Middle frontal gyrus (tissue), 1 donor: ENCODE measurements around the gene AGO4.
"Not testable (repeated sequence)": the region's sequence is repeated elsewhere in the genome, so short reads cannot be mapped to it uniquely, and the experiment has no call there.

Source experiments
- DNase-seq: peaks from one replicate; pipeline ENCODE4 v3.0.0-alpha.2; 2015; ENCODE audit warnings: low spot score; ENCODE audit errors: extremely low spot score

Gene AGO4

DNA sequence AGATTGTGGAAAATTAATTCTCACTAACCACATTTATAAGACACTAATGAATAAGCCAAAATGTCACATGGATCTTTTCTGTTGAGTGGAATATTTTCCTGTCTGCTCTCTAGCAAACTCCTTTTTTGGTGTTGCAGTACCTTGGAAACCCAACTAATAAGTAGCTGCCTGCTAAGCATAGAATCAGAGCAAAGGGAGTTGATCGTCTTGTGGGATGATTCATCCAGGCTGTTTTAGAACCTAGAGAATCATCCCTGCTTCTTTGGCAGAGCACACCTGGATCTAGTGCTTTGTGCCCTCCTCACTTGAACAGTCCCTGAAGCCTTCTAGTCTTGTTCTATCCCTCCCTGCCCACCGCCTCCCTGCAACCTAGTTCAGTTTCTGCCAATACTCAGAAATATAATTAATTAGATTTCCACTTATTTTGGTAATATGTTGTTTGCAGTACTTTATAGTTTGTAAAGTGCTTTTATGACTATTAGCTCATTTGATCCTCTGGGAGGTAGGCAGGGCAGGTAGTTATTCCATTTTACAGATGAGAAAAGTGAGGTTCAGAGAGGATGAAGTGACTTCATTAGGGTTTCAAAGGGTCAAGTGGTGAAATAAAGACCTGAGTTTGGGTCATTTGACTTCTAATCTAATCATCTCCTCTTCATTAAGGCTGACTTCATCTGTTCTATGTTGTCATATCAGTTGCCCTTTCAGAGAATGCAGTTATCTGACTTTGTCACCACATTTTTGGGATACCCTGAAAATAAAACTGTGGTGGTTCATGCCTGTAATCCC lies 2.5 kb downstream of the AGO4 start:
- no peak for DNase-seq

DNA sequence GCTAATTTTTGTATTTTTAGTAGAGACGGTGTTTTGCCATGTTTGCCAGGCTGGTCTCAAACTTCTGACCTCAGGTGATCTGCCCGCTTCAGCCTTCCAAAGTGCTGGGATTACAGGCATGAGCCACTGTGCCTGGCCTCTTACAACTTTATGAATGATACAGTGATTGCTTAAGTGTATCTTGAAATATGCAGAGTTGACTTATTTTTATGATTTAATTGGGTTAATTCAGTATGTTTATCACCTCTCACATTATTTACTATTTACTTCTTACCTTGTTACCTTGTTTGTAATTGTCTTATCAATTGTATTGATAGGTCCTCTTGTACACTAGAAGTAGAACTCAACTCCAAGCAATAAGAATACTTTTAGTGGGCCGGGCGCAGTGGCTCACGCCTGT lies 4.9 kb downstream of the AGO4 start:
- DNase-seq, result not testable (repeated sequence)

DNA sequence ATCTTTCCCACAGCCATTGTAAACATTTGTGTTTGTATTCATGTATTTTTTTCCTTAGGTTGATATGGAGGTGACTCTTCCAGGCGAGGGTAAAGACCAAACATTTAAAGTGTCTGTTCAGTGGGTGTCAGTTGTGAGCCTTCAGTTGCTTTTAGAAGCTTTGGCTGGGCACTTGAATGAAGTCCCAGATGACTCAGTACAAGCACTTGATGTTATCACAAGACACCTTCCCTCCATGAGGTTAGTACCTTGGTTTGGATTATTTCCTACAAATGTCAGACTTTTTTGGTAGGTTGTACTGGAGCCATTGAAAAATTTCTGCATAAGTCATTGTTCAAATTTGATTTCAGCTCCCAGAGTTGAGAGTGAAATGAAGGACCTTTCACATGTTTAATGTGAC lies 17.4 kb downstream of the AGO4 start:
- DNase-seq, result no peak

DNA sequence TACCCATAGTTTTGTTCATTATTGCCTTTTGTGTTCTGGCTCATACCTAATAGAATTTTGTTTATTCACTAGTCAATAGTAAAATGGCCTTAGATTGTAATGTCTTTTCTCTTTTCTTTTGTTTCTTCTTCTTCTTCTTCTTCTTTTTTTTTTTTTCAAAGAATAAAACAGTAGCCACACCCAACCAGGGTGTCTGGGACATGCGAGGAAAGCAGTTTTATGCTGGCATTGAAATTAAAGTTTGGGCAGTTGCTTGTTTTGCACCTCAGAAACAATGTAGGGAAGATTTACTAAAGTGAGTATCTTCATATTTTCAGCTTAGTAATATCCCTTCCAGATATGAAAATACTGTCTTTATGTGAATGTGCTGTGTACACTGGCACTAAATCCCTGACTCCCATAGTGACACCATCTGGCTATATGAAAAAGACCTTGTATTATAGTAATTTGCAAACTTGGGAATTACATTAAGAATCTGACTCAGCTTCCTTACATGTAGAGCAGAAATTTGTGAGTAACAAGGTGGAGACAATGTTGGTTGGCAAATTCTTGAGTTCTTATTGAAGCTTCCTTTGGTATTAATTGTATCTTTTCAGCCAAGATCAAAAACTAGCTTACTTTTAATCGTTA lies 24.6 kb downstream of the AGO4 start:
- no peak for DNase-seq

DNA sequence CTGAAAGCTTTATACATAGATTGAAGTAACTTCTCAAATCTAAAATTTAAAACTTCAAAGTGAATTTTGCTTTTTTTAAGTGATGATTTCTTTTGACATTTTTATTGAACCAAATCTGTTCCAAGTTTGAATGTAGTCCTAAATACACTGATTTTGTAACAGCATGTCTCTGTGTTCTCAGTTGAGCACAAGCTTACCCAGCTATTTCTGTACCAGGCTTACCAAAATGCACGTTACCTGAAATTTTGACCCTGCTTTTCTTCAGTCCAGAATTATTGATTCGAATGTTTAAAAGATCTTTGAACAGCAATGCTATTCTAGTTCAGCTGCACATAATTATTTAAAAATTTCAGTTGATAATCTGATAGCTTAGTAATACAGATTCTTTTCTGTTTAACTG lies 25.6 kb downstream of the AGO4 start:
- no peak for DNase-seq

DNA sequence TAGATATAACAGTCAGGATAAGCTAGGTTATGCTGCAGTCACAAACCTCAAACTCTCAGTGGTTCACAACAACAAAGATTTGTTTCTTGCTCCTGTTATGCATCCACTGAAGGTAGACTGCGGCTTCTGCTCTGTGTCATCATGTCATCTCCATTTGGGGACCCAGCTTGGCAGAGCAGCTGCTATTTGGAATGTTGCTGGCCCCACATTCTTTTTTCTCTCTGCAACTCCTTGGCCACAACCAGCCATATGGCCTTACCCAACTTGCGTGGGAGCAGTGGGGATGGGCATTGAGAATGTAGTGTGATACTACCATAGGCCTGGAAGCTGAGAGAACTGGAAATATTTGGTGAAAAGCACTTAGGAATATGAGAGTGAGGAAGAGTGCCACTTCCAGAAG lies 26.4 kb downstream of the AGO4 start:
- no peak for DNase-seq

DNA sequence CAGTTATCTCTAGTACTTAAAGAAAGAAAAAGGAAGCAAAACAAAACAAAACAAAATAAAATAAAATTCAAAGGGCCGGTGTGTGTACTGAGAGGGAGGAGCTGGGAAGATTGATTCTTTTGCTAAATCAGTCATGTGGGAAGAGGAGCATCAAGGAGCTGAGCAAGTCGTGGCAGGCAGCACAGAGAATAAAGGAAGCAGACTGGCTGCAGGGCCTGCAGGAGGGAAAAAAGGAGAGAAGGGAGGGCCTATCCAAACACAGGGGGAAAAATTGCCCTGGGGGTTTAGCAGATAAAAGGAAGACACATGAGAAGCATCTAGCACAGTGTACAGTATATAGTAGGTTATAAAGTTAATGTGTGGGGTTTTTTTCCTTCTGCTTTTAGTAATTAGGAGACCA lies 27.6 kb downstream of the AGO4 start:
- no peak for DNase-seq

DNA sequence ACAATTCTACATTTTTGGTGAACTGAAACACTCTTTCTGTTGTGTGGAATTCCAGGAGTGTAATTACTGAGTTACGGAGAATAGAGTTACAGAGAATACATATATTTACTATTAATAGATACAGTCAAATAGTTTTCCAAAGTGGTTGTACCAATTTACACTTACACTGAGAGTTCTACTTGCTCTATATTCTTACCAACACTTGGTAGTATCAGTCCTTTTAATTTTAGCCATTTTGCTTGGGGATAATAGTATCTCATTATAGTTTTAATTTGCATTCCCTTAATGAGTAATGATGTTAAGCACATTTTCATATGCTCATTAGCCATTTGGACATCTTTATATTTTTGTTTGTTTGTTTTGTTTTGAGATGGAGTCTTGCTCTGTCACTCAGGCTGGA lies 28.9 kb downstream of the AGO4 start:
- no peak for DNase-seq

DNA sequence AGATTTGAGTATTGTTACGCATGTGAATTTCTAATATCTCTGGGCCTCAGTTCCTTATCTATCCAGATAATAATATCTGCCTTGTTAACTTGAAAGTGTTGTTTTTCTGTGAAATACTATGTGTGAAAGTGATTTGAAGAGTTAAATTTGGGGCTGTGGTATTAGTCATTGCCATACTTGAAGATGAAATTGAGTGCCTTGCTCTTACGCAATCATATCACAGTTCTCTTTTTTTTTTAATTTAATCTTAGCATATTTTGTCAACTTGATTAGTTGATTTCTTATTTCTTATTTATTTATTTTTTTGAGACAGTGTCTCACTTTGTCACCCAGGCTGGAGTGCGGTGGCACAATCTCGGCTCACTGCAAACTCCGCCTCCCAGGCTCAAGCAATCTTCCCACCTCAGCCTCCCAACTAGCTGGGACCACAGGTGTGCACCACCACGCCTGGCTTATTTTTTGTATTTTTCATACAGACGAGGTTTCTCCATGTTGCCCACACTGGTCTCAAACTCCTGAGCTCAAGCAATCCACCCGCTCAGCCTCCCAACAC lies 31.0 kb downstream of the AGO4 start:
- no peak for DNase-seq

DNA sequence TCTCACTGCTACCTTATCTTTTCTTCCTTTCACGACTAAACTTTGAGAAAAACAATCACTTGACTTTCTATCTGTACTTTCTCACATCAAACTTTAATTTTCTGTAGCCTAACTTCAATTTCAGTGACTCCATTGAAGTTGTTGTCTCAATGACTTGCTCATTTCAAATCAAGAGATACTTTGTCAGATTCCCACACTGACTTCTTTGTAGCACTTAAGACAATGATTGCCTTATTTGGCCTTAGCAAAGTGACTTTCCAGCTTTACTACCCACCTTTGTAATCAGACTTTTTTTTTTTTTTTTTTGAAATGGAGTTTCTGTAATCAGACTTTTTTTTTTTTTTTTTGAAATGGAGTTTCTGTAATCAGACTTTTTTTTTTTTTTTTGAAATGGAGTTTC lies 37.0 kb downstream of the AGO4 start:
- no peak for DNase-seq

DNA sequence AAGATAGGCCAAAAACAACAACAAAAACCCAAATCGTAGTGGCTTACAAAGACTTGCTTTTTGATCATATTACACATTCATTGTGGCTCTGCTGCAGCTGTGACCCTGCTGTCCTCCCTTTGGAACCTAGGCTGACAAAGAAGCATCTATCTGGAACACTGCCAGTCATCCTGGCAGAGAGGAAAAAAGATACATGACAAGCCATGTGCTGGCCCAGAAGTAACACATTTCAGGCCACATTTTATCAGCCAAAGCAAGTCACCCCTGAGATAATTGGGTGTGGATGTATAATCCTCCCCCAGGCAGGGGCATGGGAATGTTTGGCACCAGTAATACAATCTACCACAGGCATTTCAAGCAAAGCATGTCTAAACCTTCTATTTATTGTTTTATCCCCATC lies 38.0 kb downstream of the AGO4 start:
- no peak for DNase-seq

DNA sequence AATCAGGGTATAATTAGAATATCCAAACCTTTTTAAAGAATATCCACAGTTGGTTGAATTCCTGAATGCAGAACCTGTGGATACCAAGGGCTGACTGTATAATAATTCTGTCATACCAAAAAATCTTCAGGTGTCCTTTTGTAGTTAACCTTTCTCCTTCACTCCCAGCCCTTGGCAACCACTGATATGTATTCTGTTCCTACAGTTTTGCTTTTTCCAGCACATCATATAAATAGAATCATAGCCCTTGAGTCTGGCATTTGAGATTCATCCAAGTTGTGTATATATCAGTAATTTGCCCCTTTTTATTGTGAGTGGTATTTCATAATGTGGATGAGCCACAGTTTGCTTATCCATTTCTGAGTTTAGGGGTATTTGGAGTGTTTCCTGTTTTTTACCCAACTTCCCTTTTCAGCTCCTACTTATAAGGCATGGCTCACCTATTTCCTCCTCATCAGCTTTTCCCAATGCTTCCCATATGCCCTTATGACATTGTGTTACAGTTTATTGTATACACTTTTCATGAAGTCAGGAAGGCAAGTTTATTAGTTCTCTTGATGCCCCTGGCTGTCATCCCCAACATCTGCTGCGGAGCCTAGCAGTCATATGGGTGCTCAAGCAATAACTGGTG lies 40.2 kb downstream of the AGO4 start:
- no peak for DNase-seq

DNA sequence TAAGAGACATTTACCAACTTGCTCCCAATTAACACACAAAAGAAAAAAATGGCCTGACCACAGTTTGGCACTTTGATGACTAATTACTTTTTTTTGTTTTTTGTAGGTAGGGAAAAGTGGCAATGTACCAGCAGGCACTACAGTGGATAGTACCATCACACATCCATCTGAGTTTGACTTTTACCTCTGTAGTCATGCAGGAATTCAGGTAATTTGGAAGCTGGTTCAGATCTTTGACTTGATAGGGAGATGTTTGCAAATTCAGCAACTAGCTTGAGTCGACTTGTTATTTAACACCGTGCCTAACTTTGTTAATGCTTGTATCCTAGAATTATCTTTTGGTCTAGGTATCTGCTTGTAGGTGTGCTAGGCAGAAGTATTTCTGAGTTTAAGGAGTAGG lies 42.2 kb downstream of the AGO4 start:
- no peak for DNase-seq

DNA sequence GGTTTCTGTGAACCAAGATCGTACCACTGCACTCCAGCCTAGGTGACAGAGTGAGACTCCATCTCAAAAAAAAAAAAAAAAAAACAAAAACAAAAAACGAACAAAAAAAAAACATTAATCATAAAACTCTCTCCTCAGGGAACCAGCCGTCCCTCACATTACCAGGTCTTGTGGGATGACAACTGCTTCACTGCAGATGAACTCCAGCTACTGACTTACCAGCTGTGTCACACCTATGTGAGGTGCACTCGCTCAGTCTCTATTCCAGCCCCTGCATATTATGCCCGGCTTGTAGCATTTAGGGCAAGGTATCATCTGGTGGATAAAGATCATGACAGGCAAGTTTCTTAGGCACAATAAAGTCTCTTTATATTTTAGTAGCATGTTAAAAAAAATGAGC lies 42.9 kb downstream of the AGO4 start:
- no peak for DNase-seq

DNA sequence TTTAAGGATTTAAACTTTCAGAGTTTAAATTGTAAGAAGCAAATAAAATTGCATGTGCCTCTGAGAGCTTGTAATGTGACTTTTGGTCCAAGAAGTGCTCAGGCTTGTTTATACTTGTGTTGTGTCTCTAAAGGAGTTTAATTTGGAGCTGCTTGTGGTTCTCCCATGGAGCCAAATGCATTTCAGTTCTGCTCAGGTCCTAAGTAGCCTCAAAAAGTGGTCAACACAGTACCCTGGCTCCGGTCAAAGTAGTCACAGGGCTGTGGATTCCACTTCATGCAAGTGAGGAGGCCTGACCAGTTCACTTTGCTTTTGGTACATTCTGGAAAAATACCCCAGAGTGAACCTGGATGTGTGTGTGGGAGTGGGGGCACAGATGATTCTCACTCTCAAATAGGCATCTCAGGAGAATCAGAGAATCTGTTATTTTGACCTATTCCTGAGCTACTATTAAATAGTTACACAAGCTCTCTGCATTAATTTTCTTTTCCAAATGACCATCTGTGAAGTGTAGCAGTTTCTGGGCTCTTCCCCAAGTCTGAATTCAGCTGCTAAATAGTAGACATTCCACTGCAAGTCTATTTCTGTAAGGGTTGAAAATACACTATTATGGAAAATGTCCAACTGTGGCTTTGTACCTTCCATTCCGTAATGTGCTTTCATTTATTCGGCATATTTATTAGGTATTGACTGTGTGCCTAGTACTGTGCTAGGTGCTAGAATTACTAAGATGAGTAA lies 43.5 kb downstream of the AGO4 start:
- DNase-seq, result peak; percentile 62

DNA sequence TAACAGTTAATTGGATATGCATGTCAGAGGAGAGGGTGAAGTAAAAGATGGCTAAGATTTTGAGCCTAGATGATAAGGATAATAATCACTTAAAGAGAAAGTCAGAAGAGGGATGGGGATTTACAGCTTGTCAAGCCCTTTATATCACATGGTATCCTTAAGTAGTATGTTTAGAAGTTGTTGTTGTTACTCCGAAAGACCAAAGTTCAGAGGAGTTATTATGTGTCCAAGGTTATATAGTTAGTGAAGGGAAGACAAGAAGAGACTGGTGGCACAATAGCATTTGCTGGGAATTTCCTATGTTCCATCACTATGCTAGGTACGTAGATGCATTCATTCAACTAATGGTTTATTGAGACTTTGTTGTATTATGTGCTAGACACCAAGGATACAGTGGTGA lies 44.4 kb downstream of the AGO4 start:
- DNase-seq, result no peak

DNA sequence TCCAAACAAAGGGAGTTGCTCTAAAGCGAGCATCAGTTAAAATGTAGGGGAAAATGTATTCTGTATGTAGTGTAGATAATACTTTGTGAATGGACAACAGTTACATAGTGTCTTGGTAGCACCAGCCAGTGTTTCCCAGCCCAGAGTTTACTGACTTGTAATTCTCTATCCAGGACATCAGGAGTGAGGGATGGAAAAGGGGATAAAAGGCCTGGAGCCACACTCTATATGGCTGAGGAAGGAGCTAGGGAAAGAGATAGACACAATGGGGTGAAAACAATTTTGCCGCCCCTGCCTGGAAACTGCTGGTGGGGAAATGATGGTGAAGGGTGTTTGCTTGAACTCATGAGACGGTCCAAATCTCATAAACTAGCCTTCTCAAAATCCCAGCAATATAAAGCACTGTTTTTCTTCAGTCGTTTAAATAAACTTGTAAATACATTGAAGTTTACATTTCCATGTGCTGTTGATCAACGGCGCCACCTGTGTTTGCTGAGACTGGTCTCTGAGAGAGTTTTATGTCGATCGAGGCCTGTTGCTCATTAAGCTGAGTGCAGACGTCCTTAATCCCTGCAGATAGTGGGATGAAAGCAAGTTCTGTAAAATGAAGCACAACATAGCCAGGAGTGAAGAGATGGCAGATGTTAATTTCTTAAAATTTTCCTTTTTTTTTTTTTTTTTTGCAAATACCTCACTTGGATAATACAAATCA lies 47.3 kb downstream of the AGO4 start:
- no peak for DNase-seq

DNA sequence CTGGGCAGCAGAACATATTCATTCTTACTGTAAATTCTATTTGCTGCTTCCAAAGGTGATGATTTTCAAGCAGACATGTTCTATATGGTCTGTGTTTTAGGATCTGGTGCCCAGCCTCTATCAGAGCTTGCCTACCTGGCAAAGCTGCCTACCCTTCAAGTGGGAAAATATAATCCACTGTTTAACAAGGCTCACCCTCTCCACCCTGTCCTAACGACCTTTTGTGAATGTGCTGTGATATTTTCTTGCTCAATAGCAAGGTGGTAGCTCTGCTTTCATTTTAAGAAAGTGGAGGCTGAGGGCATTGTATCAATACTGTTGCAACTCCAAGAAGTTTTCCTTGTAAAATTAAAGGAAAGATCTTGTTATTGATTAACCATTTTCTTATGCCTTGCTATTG lies 49.1 kb downstream of the AGO4 start:
- DNase-seq, result no peak

DNA sequence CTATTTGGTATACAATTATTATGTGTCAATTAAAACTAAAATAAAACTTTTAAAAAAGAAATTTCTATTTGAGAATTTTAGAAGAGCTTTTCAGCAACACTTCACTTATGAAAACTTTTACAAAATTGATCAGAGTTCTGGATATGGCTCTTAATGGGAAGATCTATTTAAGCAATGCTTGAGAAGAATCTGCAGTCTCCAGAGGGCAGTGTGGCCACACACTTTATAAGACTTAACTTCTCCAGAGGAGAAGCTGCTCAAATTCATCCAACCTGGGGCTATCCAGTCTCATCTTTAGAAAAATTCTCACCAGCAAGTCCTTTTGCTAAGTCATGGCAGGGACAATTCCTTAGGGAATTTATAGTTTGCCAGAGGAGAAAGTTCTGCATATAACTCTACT lies 50.0 kb downstream of the AGO4 start:
- DNase-seq, result no peak

DNA sequence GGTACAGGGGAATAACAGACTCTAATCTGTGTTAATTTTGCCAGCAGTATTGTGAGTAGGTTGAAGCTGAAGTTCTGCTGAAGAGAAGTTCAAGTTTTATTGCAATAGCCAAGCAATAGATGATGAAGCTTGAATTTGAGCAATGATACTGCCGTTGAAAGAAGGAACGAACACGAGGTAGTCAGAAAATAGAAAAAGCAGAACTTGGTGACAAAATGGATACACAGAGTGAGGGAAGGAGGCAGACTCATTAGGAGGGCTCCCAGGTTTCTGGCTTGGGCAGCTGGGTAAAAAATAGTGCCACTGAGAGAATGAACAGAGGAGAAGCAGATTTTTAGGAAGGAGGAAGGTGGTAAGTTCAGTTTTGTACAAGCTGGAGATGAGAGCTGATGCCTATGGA lies 52.9 kb downstream of the AGO4 start:
- DNase-seq, result no peak

DNA sequence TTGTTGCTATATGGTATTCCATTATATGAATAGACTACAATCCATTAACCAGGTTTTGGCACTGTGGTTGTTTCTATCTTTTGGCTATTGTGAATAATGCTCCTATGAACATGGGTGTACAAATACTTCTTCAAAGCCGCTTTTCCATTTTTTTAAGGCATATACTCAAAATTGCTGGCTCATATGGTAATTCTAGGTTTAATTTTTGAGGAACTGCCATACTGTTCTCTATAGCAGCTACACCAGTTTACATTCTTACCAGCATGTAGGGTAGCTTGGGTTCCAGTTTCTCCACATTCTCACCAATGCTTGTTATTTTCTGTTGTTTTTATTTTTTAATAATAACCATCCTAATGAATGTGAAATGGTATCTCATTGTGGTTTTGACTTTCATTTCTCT lies 55.3 kb downstream of the AGO4 start:
- DNase-seq, result no peak
